GM12878 (cell line): ENCODE results near the gene CLEC4M. TPM values are rescaled to one million over a fixed set of nuclear protein-coding genes. Genes with fewer than 3 reads are reported as not detected.
A peak's percentile ranks its signal among the peaks of the same experiment; 100 is the strongest.

Source experiments
- CREB1 ChIP-seq: IDR thresholded peaks from 2 replicates; pipeline ENCODE4 v1.6.1; 2012; ENCODE audit warnings: low read depth, mild to moderate bottlenecking, inconsistent platforms
- ELK1 ChIP-seq: IDR thresholded peaks from 2 replicates; pipeline ENCODE4 v1.6.1; 2012; ENCODE audit warnings: low read depth, low read length, improper control_type of control experiment
- JUND ChIP-seq: IDR thresholded peaks from 2 replicates; pipeline ENCODE4 v1.6.1; 2012; ENCODE audit warnings: low read depth, mild to moderate bottlenecking, low read length, improper control_type of control experiment, moderate library complexity
- KDM1A ChIP-seq: fragments of 200-600 bp; sonication (generic); IDR thresholded peaks from 2 replicates; pipeline ENCODE4 v1.6.1; 2016; ENCODE audit warnings: borderline replicate concordance
- PAX5 ChIP-seq: IDR thresholded peaks from 2 replicates; pipeline ENCODE4 v1.6.1; 2011; ENCODE audit warnings: low read depth, low read length, borderline replicate concordance
- POLR2A ChIP-seq: IDR thresholded peaks from 2 replicates; pipeline ENCODE4 v1.6.1; 2011; ENCODE audit warnings: low read depth, mild to moderate bottlenecking, low read length
- SUZ12 ChIP-seq: fragments of 200-600 bp; sonication (generic); IDR thresholded peaks from one replicate; pipeline ENCODE4 v1.6.1; 2018; ENCODE audit warnings: antibody characterized with exemption, mild to moderate bottlenecking; ENCODE audit not compliant: unreplicated experiment
- polyA plus RNA-seq, 11 experiments: library from polyadenylated mRNA; depleted of rRNA in 4 of 11; unstranded in 6 of 11; stranded (reverse) in 5 of 11; fragments of >200 nt; fragmentation: Nextera tagmentation in 4 of 11; fragmentation: Illumina TruSeq in 1 of 11; extraction: Ambion mirVana in 4 of 11; extraction: Trizol in 1 of 11; gene quantifications; 1 replicate in 1 of 11; 2 replicates in 10 of 11; pipeline versions ENCODE4 v1.2.1 to v1.2.3, GENCODE V29; 2011 to 2016; ENCODE audit warnings: inconsistent platforms in 2 of 11, missing spikeins in 2 of 11, low read depth in 1 of 11
- total RNA-seq, 4 experiments: library from RNA; depleted of rRNA in 3 of 4; stranded (reverse); fragments of >200 nt in 3 of 4; fragmentation: Illumina TruSeq in 1 of 4; extraction: Trizol in 1 of 4; gene quantifications; 2 replicates each; pipeline versions ENCODE4 v1.2.1 to v1.2.3, GENCODE V29; 2013 to 2021
- TF ChIP-seq, protein P1 (sequence below): fragments of 450-650 bp; IDR thresholded peaks from 2 replicates; pipeline ENCODE4 v1.6.1; 2018; ENCODE audit warnings: borderline replicate concordance, mild to moderate bottlenecking; ENCODE audit not compliant: partially characterized antibody
- TF ChIP-seq, protein P2 (sequence below): fragments of 150-350 bp; IDR thresholded peaks from 2 replicates; pipeline ENCODE4 v1.6.1; 2016; ENCODE audit warnings: low read depth, low read length

CLEC4M gene
- total and polyA plus RNA-seq, 10 of the 15 experiments (the other 5 are each of a cell fraction or from before 2014, with no cell fraction given), result 0.11 to 0.42 (median 0.25) TPM; not detected in 1

DNA sequence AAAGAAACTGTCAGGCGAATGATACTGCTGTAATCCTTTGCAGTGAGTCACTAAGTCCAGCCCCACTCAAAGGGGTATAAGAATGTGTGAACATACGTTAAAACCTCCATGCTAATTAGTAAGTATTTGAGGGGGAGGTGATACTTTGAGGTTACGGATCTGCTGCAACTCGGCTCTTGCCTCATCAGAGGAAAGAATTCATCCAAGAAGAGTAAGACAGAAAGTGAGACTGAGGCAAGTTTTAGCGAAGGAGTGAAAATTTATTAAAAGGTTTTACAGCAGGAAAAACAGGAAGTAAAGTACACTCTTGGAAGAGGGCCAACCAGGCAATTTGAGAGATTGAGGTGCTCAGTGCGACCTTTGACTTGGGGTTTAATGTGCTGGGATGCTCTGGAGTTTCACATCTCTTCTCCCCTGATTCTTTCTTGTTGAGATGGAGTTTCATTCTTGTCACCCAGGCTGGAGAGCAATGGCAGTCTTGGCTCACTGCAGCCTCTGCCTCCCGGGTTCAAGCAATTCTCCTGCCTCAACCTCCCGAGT lies 9.8 kb downstream of the CLEC4M start (continued):
- TF ChIP-seq, protein P1, sequence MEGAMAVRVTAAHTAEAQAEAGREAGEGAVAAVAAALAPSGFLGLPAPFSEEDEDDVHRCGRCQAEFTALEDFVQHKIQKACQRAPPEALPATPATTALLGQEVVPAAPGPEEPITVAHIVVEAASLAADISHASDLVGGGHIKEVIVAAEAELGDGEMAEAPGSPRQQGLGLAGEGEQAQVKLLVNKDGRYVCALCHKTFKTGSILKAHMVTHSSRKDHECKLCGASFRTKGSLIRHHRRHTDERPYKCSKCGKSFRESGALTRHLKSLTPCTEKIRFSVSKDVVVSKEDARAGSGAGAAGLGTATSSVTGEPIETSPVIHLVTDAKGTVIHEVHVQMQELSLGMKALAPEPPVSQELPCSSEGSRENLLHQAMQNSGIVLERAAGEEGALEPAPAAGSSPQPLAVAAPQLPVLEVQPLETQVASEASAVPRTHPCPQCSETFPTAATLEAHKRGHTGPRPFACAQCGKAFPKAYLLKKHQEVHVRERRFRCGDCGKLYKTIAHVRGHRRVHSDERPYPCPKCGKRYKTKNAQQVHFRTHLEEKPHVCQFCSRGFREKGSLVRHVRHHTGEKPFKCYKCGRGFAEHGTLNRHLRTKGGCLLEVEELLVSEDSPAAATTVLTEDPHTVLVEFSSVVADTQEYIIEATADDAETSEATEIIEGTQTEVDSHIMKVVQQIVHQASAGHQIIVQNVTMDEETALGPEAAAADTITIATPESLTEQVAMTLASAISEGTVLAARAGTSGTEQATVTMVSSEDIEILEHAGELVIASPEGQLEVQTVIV, result no peak
- TF ChIP-seq ELK1 (no peak), POLR2A (no peak), CREB1 (peak; percentile 62), KDM1A (no peak), PAX5 (no peak), SUZ12 (no peak), JUND (no peak)
- TF ChIP-seq, protein P2, sequence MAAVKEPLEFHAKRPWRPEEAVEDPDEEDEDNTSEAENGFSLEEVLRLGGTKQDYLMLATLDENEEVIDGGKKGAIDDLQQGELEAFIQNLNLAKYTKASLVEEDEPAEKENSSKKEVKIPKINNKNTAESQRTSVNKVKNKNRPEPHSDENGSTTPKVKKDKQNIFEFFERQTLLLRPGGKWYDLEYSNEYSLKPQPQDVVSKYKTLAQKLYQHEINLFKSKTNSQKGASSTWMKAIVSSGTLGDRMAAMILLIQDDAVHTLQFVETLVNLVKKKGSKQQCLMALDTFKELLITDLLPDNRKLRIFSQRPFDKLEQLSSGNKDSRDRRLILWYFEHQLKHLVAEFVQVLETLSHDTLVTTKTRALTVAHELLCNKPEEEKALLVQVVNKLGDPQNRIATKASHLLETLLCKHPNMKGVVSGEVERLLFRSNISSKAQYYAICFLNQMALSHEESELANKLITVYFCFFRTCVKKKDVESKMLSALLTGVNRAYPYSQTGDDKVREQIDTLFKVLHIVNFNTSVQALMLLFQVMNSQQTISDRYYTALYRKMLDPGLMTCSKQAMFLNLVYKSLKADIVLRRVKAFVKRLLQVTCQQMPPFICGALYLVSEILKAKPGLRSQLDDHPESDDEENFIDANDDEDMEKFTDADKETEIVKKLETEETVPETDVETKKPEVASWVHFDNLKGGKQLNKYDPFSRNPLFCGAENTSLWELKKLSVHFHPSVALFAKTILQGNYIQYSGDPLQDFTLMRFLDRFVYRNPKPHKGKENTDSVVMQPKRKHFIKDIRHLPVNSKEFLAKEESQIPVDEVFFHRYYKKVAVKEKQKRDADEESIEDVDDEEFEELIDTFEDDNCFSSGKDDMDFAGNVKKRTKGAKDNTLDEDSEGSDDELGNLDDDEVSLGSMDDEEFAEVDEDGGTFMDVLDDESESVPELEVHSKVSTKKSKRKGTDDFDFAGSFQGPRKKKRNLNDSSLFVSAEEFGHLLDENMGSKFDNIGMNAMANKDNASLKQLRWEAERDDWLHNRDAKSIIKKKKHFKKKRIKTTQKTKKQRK, result no peak
